Superior temporal gyrus (tissue), 1 donor: ENCODE results near the gene MYH10.
"Not testable (repeated sequence)": the region's sequence is repeated elsewhere in the genome, so short reads cannot be mapped to it uniquely, and the experiment has no call there.

ENCODE experiments used
- DNase-seq: peaks from one replicate; pipeline ENCODE4 v3.0.0-alpha.2; 2016; ENCODE audit errors: extremely low spot score

Gene MYH10

GRCh38 chr17:8630227-8630801 lies at the start of gene MYH10:
Gene MYH10 (minus strand): TSS chr17:8630725. CDS start chr17:8623246, 7,479 bp downstream.
- DNase-seq: no peak

- DNase-seq: no peak
Measured at GRCh38 chr17:8679126-8679525, 48.6 kb upstream of the MYH10 start.

- DNase-seq: no peak
Measured at GRCh38 chr17:8675306-8675705, 44.8 kb upstream of the MYH10 start.

- DNase-seq: no peak
Measured at GRCh38 chr17:8674344-8675305, 44.1 kb upstream of the MYH10 start.

GRCh38 chr17:8673612-8674011 lies 43.1 kb upstream of the MYH10 start:
- no peak for DNase-seq

GRCh38 chr17:8672326-8672725 lies 41.8 kb upstream of the MYH10 start:
- no peak for DNase-seq

GRCh38 chr17:8670421-8670820 lies 39.9 kb upstream of the MYH10 start:
- no peak for DNase-seq

GRCh38 chr17:8668176-8668740 lies 37.7 kb upstream of the MYH10 start:
- no peak for DNase-seq

- DNase-seq: no peak
Measured at GRCh38 chr17:8667421-8667820, 36.9 kb upstream of the MYH10 start.

GRCh38 chr17:8665684-8666083 lies 35.2 kb upstream of the MYH10 start:
- no peak for DNase-seq

GRCh38 chr17:8664456-8665126 lies 34.1 kb upstream of the MYH10 start:
- DNase-seq: no peak

- DNase-seq: no peak
Measured at GRCh38 chr17:8662973-8663372, 32.4 kb upstream of the MYH10 start.

GRCh38 chr17:8662076-8662831 lies 31.7 kb upstream of the MYH10 start:
- DNase-seq: no peak

GRCh38 chr17:8660709-8661108 lies 30.2 kb upstream of the MYH10 start:
- DNase-seq: not testable (repeated sequence)

- DNase-seq: no peak
Measured at GRCh38 chr17:8659758-8660410, 29.4 kb upstream of the MYH10 start.

GRCh38 chr17:8658810-8659209 lies 28.3 kb upstream of the MYH10 start:
- DNase-seq: peak; percentile 49

- no peak for DNase-seq
Measured at GRCh38 chr17:8656693-8657092, 26.2 kb upstream of the MYH10 start.

GRCh38 chr17:8654822-8655221 lies 24.3 kb upstream of the MYH10 start:
- DNase-seq: no peak

GRCh38 chr17:8651013-8651412 lies 20.5 kb upstream of the MYH10 start:
- DNase-seq: no peak

GRCh38 chr17:8650119-8650499 lies 19.6 kb upstream of the MYH10 start:
- DNase-seq: no peak
